Measurements from ENCODE around the gene ADD2.

Gene ADD2

GRCh38 chr2:70703900-70704549, 64.0 kb downstream of the ADD2 start:
- DNase-seq (ENCODE audit: low read depth, low spot score) = no peak

- no peak for DNase-seq (ENCODE audit: low read depth, low spot score)
Measured at GRCh38 chr2:70702711-70703395, 65.1 kb downstream of the ADD2 start.

DNA sequence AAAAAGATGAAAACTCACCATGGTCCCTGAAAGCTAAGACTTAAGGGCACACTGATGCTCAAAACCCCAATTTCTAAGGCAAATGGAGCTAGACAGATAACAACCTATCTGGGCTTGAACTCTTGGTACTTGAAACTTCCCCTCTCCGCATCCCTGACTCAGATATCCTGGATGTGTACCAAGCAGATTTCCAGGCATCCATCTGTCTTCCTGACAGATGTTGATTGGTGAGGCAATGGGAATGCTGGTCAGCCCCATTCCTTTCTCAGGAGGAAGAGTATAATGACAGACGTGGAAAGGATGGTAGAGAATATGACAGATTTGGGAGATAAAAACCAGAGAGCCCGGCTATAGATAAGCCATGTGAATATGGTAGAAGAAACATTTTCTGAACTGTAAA, 69.2 kb downstream of the ADD2 start:
- DNase-seq (ENCODE audit: low read depth, low spot score) = no peak

GRCh38 chr2:70697603-70698383, 70.2 kb downstream of the ADD2 start:
- no peak for DNase-seq (ENCODE audit: low read depth, low spot score)

- no peak for DNase-seq (ENCODE audit: low read depth, low spot score)
Measured at GRCh38 chr2:70696142-70696541, 71.9 kb downstream of the ADD2 start.

GRCh38 chr2:70692256-70692655, 75.7 kb downstream of the ADD2 start:
- DNase-seq (ENCODE audit: low read depth, low spot score) = no peak

GRCh38 chr2:70691497-70692140, 76.4 kb downstream of the ADD2 start:
- no peak for DNase-seq (ENCODE audit: low read depth, low spot score)

GRCh38 chr2:70690846-70691245, 77.2 kb downstream of the ADD2 start:
- DNase-seq (ENCODE audit: low read depth, low spot score) = no peak

DNA sequence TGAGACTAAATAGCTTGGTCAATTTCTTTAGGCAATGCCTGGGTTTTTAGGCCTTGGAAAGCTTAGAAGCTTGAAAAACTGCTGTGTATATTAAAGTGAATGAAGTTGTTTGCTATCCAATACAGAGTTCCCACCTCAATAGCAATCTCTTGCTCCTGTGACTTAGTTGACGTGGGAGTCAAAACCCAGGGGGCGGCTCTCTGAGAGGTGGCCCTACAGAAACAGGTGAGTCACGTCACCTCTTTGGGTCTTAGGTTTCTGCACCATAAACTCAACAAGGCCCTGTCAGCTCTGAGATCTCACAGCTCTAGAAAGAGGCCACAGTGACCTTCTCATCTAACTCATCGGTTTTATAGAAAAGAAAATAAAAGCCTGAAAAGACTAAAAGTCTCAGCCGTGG, 79.6 kb downstream of the ADD2 start:
- no peak for DNase-seq (ENCODE audit: low read depth, low spot score)

- no peak for DNase-seq (ENCODE audit: low read depth, low spot score)
Measured at GRCh38 chr2:70687461-70687795, 80.6 kb downstream of the ADD2 start.

GRCh38 chr2:70686577-70687460, 81.2 kb downstream of the ADD2 start:
- no peak for DNase-seq (ENCODE audit: low read depth, low spot score)

DNA sequence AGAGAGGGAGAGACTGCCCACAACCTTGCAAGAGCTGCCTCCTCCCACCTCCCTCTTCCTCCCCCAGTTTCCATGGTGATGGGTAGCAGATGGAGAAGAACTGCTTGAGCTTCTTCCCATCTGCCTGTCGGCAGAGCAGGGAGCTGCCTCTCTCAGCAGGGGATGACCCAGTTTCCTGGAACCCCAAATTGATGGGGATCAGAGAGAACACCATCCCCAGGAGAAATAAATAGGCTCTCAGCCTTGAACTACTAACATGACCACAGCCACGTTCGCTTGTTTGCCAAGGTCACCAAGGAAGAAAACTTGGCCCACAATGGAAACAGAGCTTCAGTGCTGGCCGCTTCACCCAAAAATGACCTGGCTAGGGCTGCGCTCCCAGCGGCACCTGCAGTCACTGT, 82.2 kb downstream of the ADD2 start:
- DNase-seq (ENCODE audit: low read depth, low spot score) = no peak

DNA sequence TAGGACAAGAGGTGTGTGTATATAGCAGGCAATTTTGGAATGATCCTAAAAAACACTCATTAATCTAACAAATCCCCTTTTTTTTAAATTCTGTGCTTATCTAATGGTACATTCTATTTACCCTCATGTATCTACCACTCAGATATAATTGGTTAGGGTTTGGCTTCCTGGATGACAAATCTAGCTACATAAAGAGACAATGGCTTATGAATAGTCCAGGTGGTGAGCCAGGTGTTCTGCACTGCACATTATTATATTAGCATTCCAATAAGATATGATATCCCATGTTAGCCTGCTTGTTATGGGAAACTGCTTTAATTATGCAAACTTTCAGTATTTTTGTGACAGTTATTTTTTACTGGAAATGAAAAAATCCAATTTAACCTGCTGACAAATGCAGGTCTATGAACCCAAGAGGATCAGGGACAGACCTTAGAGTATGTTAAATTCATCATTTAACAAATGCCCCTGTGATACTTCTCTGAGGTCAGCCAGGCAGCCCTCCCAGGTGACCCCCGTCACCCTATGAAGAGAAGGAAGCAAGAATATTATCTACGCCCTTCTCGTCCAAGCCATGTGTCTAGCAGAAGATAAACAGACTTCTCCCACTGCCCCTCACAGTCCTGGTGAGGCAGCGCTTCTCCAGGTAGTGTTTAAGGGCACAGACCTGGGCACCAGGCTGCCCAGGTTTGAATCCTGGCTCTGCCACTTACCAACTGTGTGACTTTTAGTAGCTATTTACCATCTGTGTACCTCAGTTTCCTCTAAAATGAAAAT, 83.0 kb downstream of the ADD2 start:
- no peak for DNase-seq (ENCODE audit: low read depth, low spot score)

DNA sequence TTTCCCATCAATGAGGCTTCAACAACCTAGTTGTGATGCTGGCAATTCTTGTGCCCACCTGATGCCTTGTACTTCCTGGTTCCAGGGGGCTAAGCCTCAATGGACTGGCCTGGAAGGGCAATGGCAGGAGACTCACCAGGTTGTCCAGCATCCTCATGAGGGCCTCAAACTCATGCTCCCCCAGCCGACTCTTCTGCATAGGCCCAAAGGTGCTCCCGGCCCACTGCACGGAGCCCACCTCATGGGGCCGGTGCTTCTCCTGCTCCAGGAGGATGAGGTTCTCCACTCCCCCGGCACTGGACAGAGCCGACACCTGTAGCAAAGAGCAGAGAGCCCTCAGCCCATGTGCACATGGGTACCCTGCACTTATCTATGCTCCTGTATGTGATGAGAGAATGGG, 84.5 kb downstream of the ADD2 start:
- no peak for DNase-seq (ENCODE audit: low read depth, low spot score)

DNA sequence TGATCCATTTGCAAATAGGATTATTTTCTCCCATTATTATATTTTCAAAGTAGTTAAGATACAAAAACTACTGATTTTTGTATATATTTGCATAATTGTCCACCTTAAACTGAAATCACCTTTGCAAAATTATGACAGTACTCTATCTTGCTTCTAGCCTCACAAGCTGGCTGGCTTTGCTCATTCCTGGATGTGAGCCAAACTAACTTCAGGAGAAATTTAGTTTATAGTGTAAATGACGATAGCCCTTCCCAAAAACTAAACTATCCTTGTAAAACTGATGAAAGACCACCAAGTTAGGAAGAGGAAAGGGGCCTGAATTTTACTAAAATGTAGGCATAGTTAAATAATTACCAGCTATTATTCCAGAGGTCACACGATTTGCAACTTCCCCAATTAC, 87.3 kb downstream of the ADD2 start:
- no peak for DNase-seq (ENCODE audit: low read depth, low spot score)

GRCh38 chr2:70679259-70679658, 88.7 kb downstream of the ADD2 start:
- DNase-seq (ENCODE audit: low read depth, low spot score) = no peak

GRCh38 chr2:70678576-70679143, 89.3 kb downstream of the ADD2 start:
- no peak for DNase-seq (ENCODE audit: low read depth, low spot score)

- no peak for DNase-seq (ENCODE audit: low read depth, low spot score)
Measured at GRCh38 chr2:70676301-70677035, 91.5 kb downstream of the ADD2 start.

- DNase-seq (ENCODE audit: low read depth, low spot score) = no peak
Measured at GRCh38 chr2:70675862-70676261, 92.1 kb downstream of the ADD2 start.
